ENCODE measurements around the gene ELL3.
"Not testable (repeated sequence)": the region's sequence is repeated elsewhere in the genome, so short reads cannot be mapped to it uniquely, and the experiment has no call there.

Gene ELL3

DNA sequence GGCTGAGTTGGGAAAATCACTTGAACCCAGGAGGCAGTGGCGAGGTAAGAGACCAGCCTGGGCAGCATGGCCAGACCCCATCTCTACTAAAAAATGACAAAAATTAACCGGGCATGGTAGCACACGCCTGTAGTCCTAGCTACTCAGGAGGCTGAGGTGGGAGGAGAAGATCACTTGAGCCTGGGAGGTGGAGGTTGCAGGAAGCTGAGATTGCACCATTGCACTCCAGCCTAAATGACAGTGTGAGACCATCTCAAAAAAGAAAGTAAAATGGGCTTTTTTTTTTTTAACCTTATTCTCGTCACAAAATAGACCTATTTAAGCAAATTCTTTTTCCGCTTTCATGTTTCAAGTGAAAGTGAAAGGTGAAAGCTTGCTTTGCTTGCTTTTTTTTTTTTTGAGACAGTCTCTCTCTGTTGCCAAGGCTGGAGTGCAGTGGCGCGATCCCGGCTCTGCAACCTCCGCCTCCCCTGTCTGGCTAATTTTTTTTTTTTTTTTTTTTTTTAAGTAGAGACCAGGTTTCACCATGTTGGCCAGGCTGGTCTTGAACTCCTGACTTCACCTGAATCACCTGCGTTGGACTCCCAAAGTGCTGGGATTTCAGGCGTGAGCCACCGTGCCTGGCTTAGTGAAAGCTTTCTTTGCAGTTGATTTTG, 26.9 kb downstream of the ELL3 start:
- Mint-ChIP-seq H3K9me3 (peaks cover 15% of the 10 kb centered on the region), H3K4me3 (no peak overlapping the region), H3K27ac (no peak overlapping the region), H3K36me3 (ENCODE audit: low read depth) (peaks cover 51% of the 10 kb centered on the region), H3K4me1 (peaks cover 30% of the 10 kb centered on the region), H3K27me3 (ENCODE audit: low read depth, poor library complexity) (no peaks in the 10 kb centered on the region)
- TF ChIP-seq, protein P1, sequence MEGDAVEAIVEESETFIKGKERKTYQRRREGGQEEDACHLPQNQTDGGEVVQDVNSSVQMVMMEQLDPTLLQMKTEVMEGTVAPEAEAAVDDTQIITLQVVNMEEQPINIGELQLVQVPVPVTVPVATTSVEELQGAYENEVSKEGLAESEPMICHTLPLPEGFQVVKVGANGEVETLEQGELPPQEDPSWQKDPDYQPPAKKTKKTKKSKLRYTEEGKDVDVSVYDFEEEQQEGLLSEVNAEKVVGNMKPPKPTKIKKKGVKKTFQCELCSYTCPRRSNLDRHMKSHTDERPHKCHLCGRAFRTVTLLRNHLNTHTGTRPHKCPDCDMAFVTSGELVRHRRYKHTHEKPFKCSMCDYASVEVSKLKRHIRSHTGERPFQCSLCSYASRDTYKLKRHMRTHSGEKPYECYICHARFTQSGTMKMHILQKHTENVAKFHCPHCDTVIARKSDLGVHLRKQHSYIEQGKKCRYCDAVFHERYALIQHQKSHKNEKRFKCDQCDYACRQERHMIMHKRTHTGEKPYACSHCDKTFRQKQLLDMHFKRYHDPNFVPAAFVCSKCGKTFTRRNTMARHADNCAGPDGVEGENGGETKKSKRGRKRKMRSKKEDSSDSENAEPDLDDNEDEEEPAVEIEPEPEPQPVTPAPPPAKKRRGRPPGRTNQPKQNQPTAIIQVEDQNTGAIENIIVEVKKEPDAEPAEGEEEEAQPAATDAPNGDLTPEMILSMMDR (IDR thresholded peaks at IDR 0.05), result no peak
- no peak for DNase-seq

DNA sequence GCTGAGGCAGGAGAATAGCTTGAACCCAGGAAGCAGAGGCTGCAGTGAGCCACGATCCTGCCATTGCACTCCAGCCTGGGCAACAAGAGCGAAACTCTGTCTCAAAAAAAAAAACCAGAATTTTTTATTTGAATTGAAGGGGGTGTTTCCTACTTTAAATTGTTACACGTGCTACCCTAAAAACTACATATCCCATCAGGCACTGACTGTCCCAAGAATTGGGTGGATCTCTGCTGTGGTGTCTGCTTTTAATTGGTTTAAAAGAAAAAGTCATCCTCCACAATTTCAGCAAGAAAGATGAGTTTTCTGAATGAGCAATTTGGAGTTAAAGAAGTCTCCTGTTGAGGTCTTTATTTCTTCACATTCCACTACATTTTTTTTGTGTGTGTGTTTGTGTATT, 28.4 kb downstream of the ELL3 start:
- peaks cover 41% of the 10 kb centered on the region for H3K36me3 Mint-ChIP-seq (ENCODE audit: low read depth)
- H3K9me3 Mint-ChIP-seq, result peaks cover 17% of the 10 kb centered on the region
- H3K4me3 Mint-ChIP-seq, result peak overlapping the region; percentile 97
- TF ChIP-seq, protein P1 (IDR thresholded peaks at IDR 0.05), result no peak
- DNase-seq, result no peak
- H3K27ac Mint-ChIP-seq, result no peak overlapping the region
- H3K4me1 Mint-ChIP-seq, result peaks cover 33% of the 10 kb centered on the region
- H3K27me3 Mint-ChIP-seq (ENCODE audit: low read depth, poor library complexity), result no peaks in the 10 kb centered on the region

DNA sequence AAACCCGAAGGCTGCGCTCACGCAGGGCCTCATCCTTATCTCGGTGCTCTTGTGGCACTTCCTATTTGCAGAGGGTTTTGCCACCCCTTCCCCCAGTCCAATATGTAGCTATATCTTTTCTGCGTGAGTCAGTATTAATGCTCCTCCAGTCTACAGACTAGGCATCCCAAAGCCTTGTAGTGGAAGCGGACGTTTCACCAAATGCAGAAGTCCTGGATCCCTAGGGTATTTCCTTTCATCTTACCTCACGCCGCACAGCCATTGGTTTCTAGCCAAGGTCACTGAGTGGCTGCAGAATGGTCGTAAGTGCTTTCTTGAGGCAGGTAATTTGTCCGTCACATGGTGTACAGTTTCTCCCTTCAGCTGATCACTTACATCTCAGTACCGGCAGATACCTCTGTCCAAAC, 29.9 kb downstream of the ELL3 start:
- Mint-ChIP-seq H3K27ac (peak overlapping the region; percentile 98), H3K36me3 (ENCODE audit: low read depth) (peaks cover 31% of the 10 kb centered on the region)
- not testable (repeated sequence) for H3K27me3 Mint-ChIP-seq (ENCODE audit: low read depth, poor library complexity)

DNA sequence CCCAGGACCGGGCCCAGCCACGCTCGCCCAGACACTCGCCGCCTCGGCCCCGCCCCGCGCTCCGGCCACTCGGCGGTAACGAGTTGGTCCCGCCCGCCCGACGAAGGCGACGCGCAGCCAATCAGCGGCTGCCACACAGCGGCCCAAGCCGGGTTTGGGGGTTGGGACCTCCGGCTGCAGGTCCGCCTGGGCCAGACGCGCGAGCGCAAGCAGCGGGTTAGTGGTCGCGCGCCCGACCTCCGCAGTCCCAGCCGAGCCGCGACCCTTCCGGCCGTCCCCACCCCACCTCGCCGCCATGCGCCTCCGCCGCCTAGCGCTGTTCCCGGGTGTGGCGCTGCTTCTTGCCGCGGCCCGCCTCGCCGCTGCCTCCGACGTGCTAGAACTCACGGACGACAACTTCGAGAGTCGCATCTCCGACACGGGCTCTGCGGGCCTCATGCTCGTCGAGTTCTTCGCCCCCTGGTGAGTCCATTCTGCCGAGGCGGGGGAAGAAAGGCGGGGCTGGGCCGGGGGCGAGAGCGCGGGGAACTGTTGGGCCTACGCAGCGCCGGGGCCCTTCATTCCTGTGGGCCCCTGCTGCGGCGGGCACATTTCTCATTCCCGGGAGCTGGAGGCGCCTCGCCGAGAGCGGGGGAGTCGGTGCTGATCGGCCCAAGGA, 30.4 kb downstream of the ELL3 start, which contains the start of gene PDIA3:
TSS of gene PDIA3 (plus strand) at position 194 of the 658 bp plus-strand sequence. CDS start at position 296, 102 bp downstream.
- H3K4me1 Mint-ChIP-seq, result peaks cover 27% of the 10 kb centered on the region
- H3K9me3 Mint-ChIP-seq, result peaks cover 17% of the 10 kb centered on the region
- DNase-seq, result peak; percentile 94
- peak within 1 kb of the TSS; percentile 97 for H3K4me3 Mint-ChIP-seq
- H3K36me3 Mint-ChIP-seq (ENCODE audit: low read depth), result peaks cover 28% of the 10 kb centered on the region
- not testable (repeated sequence) for H3K27me3 Mint-ChIP-seq (ENCODE audit: low read depth, poor library complexity)
- H3K27ac Mint-ChIP-seq, result peak within 1 kb of the TSS; percentile 98

More for the DNA sequence above, 29.9 kb downstream of the ELL3 start:
- H3K4me3 Mint-ChIP-seq, result peak overlapping the region; percentile 97
- H3K9me3 Mint-ChIP-seq, result peaks cover 17% of the 10 kb centered on the region
- peaks cover 29% of the 10 kb centered on the region for H3K4me1 Mint-ChIP-seq
- DNase-seq, result not testable (repeated sequence)

DNA sequence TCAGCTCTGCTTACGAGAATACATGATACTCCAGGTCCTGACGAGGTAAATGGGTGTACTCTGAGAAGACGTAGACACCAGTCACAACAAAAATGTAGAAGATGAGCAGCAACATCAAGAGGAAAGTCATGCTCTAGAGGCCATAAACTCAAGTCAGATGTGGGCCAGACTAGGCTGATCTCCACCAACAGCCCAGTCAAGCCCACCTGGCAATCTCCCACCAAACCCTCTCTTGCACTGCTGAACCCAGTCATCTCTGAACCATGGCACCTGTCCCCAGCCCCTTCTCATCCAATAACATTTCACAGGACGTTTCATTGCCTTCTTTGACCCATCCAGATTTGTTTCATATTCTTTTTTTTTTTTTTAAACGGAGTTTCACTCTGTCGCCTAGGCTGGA, 41.4 kb downstream of the ELL3 start:
- peaks cover 6% of the 10 kb centered on the region for H3K9me3 Mint-ChIP-seq
- H3K4me1 Mint-ChIP-seq, result no peaks in the 10 kb centered on the region
- TF ChIP-seq, protein P1 (IDR thresholded peaks at IDR 0.05), result no peak
- H3K4me3 Mint-ChIP-seq, result no peak overlapping the region
- DNase-seq, result no peak
- peaks cover 19% of the 10 kb centered on the region for H3K27me3 Mint-ChIP-seq (ENCODE audit: low read depth, poor library complexity)
- H3K36me3 Mint-ChIP-seq (ENCODE audit: low read depth), result no peaks in the 10 kb centered on the region
- H3K27ac Mint-ChIP-seq, result no peak overlapping the region

DNA sequence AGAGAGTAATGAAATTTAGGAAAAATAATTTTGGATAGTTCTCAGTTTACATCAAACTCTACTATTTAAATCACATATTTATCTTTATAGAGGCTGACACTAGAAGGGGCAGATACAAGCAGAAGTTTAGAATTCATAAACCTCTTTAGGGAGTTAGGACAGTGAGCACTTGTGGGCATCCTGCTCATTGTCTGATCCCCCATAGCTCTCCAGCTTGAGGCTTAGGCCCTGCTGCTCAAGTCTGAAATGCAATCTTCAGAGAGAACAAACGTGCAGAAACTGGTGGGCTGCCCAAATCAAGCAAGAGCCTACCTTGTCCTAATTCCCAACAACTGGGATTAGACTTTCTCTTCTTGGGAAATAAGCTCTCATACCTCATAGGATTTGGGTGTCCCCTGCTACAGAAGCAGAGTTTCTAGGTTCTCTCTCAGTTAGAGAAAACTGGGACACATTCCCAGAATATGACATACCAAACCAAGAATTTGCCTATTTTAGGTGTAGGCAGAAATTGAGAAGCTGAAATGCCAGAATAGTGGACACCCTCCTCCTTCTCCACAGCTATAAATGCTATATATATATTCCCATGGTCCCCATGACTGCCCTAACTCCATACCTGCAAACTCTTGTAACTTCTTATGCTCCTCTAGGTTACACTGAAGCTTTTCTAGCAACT, 48.6 kb downstream of the ELL3 start:
- not testable (repeated sequence) for DNase-seq; H3K36me3 Mint-ChIP-seq (ENCODE audit: low read depth); H3K9me3 Mint-ChIP-seq; H3K4me1 Mint-ChIP-seq; H3K27ac Mint-ChIP-seq; H3K4me3 Mint-ChIP-seq
- peaks cover 29% of the 10 kb centered on the region for H3K27me3 Mint-ChIP-seq (ENCODE audit: low read depth, poor library complexity)

DNA sequence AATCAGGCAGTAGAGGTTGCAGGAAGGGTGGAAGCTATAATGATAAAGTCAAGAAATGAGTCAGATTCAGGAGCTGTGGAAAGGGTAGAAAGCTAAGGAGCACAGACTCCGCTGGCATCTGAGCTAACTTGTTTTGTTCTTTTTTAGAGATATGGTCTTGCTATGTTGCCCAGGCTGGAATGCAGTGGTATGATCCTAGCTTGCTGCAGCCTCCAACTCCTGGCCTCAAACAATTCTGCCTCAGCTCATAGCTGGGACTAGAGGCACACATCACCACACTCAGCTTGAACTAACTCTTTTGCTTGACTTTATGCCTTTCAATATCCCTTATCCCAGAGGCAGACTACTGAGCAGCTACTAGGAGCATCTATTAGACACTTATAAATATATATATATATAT, 50.5 kb downstream of the ELL3 start:
- H3K27me3 Mint-ChIP-seq (ENCODE audit: low read depth, poor library complexity), result peaks cover 30% of the 10 kb centered on the region
- H3K4me1 Mint-ChIP-seq; H3K27ac Mint-ChIP-seq; H3K4me3 Mint-ChIP-seq; H3K9me3 Mint-ChIP-seq; DNase-seq; H3K36me3 Mint-ChIP-seq (ENCODE audit: low read depth): not testable (repeated sequence)

Data from nephron progenitor cell (in vitro differentiated cells).